Panc1 (cell line): ENCODE results near the gene CIBAR2. TPM values are rescaled to one million over a fixed set of nuclear protein-coding genes. Genes with fewer than 3 reads are reported as not detected.

Experiments
- ATAC-seq: fragments of 200-7000 bp; cut with Tn5 transposase; 2 replicates; pipeline ENCODE4 v1.9.1; 2020; ENCODE audit warnings: mild to moderate bottlenecking, moderate library complexity
- BruUV-seq: library from RNA; stranded (reverse); fragments of 400-500 nt; replicated peaks from 2 replicates; lab custom pipeline; 2021; lab: Mats Ljungman, UMichigan
- CTCF ChIA-PET: fragments of 300-600 bp; sonication (Branson Sonifier 250); formaldehyde crosslinking; loops from one replicate; lab custom pipeline; 2022; ENCODE audit warnings: antibody characterized with exemption; lab: Charles Lee
- POLR2A ChIA-PET: fragments of 300-600 bp; sonication (Branson Sonifier 250); formaldehyde crosslinking; loops from one replicate; lab custom pipeline; 2022; ENCODE audit warnings: antibody characterized with exemption; lab: Charles Lee
- DNase-seq: peaks from one replicate; pipeline ENCODE4 v3.0.0-alpha.2; 2010; ENCODE audit warnings: low read depth, low spot score
- H3K27ac ChIP-seq: 2 replicates; pipeline ENCODE4 v1.5.1; 2011; ENCODE audit warnings: mild to moderate bottlenecking, low read length, inconsistent platforms
- H3K27me3 ChIP-seq: fragments of 200-500 bp; sonication (Bioruptor generic); 2 replicates; pipeline ENCODE4 v1.6.0; 2014; ENCODE audit warnings: low read length, inconsistent platforms; ENCODE audit not compliant: control insufficient read depth, insufficient read depth
- H3K36me3 ChIP-seq: fragments of 200-500 bp; sonication (Bioruptor generic); 2 replicates; pipeline ENCODE4 v1.5.1; 2014; ENCODE audit warnings: inconsistent platforms, mild to moderate bottlenecking, low read length, moderate library complexity; ENCODE audit not compliant: control insufficient read depth, insufficient read depth
- H3K4me1 ChIP-seq: 2 replicates; pipeline ENCODE4 v1.5.1; 2011; ENCODE audit warnings: inconsistent platforms, mild to moderate bottlenecking, low read length, moderate library complexity; ENCODE audit not compliant: control insufficient read depth, insufficient read depth
- H3K4me3 ChIP-seq, 2 experiments: 2 replicates each; pipeline ENCODE4 v1.5.1; 2011 to 2012; ENCODE audit warnings: low read depth in 2 of 2, low read length in 2 of 2, mild to moderate bottlenecking in 2 of 2, inconsistent platforms in 1 of 2, moderate library complexity in 1 of 2
- H3K9me3 ChIP-seq: fragments of 200-500 bp; sonication (Bioruptor generic); 2 replicates; pipeline ENCODE4 v1.5.1; 2014; ENCODE audit warnings: low read depth, mild to moderate bottlenecking, inconsistent platforms, low read length, moderate library complexity; ENCODE audit not compliant: control insufficient read depth, insufficient read depth
- POLR2AphosphoS5 ChIP-seq: IDR thresholded peaks from 2 replicates; pipeline ENCODE4 v1.6.1; 2012; ENCODE audit warnings: mild to moderate bottlenecking, low read depth, low read length, moderate library complexity
- SIN3A ChIP-seq: IDR thresholded peaks from 2 replicates; pipeline ENCODE4 v1.6.1; 2012; ENCODE audit warnings: low read depth, mild to moderate bottlenecking, low read length, moderate library complexity, borderline replicate concordance; ENCODE audit not compliant: insufficient read depth
- TCF7L2 ChIP-seq: IDR thresholded peaks from 2 replicates; pipeline ENCODE4 v1.6.1; 2011; ENCODE audit warnings: mild to moderate bottlenecking, low read depth, low read length, inconsistent platforms
- in situ Hi-C: cut with HindIII; loops from 2 replicates; pipeline ENCODE4 v1.10.0; 2016; ENCODE audit warnings: low sequenced_read_pairs, low pct_unique_long_range_greater_than_20kb
- intact Hi-C: fragments of 100-400 bp; cut with micrococcal nuclease; formaldehyde crosslinking; loops from one replicate; pipeline ENCODE4 v1.10.0; 2022; ENCODE audit not compliant: unreplicated experiment
- total RNA-seq: library from RNA; stranded (reverse); gene quantifications from one replicate; pipeline ENCODE4 v1.2.1, GENCODE V29; 2021; ENCODE audit not compliant: unreplicated experiment
- TF ChIP-seq, protein P1 (sequence below): fragments of 450-650 bp; IDR thresholded peaks from 2 replicates; pipeline ENCODE4 v1.5.1; 2017; ENCODE audit warnings: mild to moderate bottlenecking
- TF ChIP-seq, protein P2 (sequence below), 2 experiments: IDR thresholded peaks; 2 replicates each; pipeline ENCODE4 v1.6.1; 2011 to 2012; ENCODE audit warnings: low read depth in 2 of 2, control low read depth in 1 of 2, low read length in 1 of 2, mild to moderate bottlenecking in 1 of 2, moderate library complexity in 1 of 2; ENCODE audit not compliant: insufficient read depth in 1 of 2

Gene CIBAR2
- total RNA-seq, 1 experiment from 2014 or later: not detected

DNA sequence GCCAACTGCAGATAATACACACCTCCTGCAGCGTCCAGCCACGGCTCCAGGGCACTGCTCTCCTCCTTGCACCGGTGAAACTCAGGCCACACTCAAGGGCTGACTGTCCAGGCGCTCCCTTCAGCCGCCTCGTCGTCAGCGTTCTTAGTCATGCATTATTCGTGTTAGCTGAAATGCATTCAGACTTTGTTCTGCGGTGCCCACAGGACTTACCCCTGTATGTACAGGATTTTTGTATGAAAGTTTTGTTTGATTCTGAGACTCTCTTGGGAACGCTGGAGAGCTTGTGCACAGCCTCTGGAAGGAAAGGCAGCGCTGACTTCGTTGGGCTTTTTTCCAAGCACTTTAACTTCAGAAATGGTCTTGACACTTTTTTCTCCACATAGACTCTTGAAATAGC lies 22.1 kb downstream of the CIBAR2 start:
- CTCF ChIA-PET: no interaction called here
- POLR2A ChIA-PET: no interaction called here

GRCh38 chr16:85089525-85089924 lies 22.7 kb downstream of the CIBAR2 start:
- H3K4me1 ChIP-seq: no peaks in the 10 kb centered on the region
- ChIA-PET POLR2A (no interaction called here), CTCF (no interaction called here)
- no TSS peak for BruUV-seq
- no peak overlapping the region for H3K4me3 ChIP-seq
- TF ChIP-seq POLR2AphosphoS5 (no peak), TCF7L2 (no peak), SIN3A (no peak)
- TF ChIP-seq, protein P1, sequence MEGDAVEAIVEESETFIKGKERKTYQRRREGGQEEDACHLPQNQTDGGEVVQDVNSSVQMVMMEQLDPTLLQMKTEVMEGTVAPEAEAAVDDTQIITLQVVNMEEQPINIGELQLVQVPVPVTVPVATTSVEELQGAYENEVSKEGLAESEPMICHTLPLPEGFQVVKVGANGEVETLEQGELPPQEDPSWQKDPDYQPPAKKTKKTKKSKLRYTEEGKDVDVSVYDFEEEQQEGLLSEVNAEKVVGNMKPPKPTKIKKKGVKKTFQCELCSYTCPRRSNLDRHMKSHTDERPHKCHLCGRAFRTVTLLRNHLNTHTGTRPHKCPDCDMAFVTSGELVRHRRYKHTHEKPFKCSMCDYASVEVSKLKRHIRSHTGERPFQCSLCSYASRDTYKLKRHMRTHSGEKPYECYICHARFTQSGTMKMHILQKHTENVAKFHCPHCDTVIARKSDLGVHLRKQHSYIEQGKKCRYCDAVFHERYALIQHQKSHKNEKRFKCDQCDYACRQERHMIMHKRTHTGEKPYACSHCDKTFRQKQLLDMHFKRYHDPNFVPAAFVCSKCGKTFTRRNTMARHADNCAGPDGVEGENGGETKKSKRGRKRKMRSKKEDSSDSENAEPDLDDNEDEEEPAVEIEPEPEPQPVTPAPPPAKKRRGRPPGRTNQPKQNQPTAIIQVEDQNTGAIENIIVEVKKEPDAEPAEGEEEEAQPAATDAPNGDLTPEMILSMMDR: no peak
- TF ChIP-seq, protein P2, sequence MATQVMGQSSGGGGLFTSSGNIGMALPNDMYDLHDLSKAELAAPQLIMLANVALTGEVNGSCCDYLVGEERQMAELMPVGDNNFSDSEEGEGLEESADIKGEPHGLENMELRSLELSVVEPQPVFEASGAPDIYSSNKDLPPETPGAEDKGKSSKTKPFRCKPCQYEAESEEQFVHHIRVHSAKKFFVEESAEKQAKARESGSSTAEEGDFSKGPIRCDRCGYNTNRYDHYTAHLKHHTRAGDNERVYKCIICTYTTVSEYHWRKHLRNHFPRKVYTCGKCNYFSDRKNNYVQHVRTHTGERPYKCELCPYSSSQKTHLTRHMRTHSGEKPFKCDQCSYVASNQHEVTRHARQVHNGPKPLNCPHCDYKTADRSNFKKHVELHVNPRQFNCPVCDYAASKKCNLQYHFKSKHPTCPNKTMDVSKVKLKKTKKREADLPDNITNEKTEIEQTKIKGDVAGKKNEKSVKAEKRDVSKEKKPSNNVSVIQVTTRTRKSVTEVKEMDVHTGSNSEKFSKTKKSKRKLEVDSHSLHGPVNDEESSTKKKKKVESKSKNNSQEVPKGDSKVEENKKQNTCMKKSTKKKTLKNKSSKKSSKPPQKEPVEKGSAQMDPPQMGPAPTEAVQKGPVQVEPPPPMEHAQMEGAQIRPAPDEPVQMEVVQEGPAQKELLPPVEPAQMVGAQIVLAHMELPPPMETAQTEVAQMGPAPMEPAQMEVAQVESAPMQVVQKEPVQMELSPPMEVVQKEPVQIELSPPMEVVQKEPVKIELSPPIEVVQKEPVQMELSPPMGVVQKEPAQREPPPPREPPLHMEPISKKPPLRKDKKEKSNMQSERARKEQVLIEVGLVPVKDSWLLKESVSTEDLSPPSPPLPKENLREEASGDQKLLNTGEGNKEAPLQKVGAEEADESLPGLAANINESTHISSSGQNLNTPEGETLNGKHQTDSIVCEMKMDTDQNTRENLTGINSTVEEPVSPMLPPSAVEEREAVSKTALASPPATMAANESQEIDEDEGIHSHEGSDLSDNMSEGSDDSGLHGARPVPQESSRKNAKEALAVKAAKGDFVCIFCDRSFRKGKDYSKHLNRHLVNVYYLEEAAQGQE (IDR thresholded peaks at IDR 0.05; ENCODE audit: insufficient read depth in 1 of 2, low read depth in 2 of 2, low read length in 1 of 2): no peak
- H3K27ac ChIP-seq: no peak overlapping the region
- no peaks in the 10 kb centered on the region for H3K27me3 ChIP-seq
- intact Hi-C loops: no loop called here
- H3K9me3 ChIP-seq: no peaks in the 10 kb centered on the region
- in situ Hi-C loops: no loop called here
- H3K36me3 ChIP-seq: no peaks in the 10 kb centered on the region
- no peak for DNase-seq
- ATAC-seq: no peak

More for the DNA sequence above, 22.1 kb downstream of the CIBAR2 start:
- H3K4me3 ChIP-seq: no peak overlapping the region
- BruUV-seq: no TSS peak
- intact Hi-C loops: no loop called here
- H3K36me3 ChIP-seq: no peaks in the 10 kb centered on the region
- no peaks in the 10 kb centered on the region for H3K4me1 ChIP-seq
- no peaks in the 10 kb centered on the region for H3K27me3 ChIP-seq
- DNase-seq (no peak), ATAC-seq (no peak)
- H3K27ac ChIP-seq: no peak overlapping the region
- no peak for TF ChIP-seq SIN3A
- TF ChIP-seq POLR2AphosphoS5: no peak
- TF ChIP-seq, protein P2 (IDR thresholded peaks at IDR 0.05; ENCODE audit: insufficient read depth in 1 of 2, low read depth in 2 of 2, low read length in 1 of 2): no peak
- no peak for TF ChIP-seq TCF7L2
- TF ChIP-seq, protein P1: no peak
- in situ Hi-C loops: no loop called here
- H3K9me3 ChIP-seq: no peaks in the 10 kb centered on the region
